H9 (cell line): ENCODE data around the gene COL4A1. TPM values are rescaled to one million over a fixed set of nuclear protein-coding genes. Genes with fewer than 3 reads are reported as not detected.

ENCODE experiments used
- DNase-seq: peaks from one replicate; pipeline ENCODE4 v3.0.0-alpha.2; 2017
- H2AFZ ChIP-seq: one replicate; pipeline ENCODE4 v1.6.1; 2013; ENCODE audit warnings: mild to moderate bottlenecking, low read length, control low read depth, moderate library complexity
- H2AK5ac ChIP-seq: 2 replicates; pipeline ENCODE4 v1.6.1; 2013; ENCODE audit warnings: low read length, control low read depth, mixed read lengths; ENCODE audit not compliant: insufficient read length
- H2BK120ac ChIP-seq: one replicate; pipeline ENCODE4 v1.6.1; 2013; ENCODE audit warnings: low read depth, mild to moderate bottlenecking, low read length, control low read depth, inconsistent platforms; ENCODE audit not compliant: poor library complexity, severe bottlenecking
- H2BK12ac ChIP-seq: 2 replicates; pipeline ENCODE4 v1.6.1; 2013; ENCODE audit warnings: low read length, control low read depth, mixed read lengths, low read depth; ENCODE audit not compliant: insufficient read length
- H2BK15ac ChIP-seq: 2 replicates; pipeline ENCODE4 v1.6.1; 2013; ENCODE audit warnings: low read depth, low read length, control low read depth
- H2BK20ac ChIP-seq: one replicate; pipeline ENCODE4 v1.6.1; 2013; ENCODE audit warnings: low read depth, mild to moderate bottlenecking, low read length, control low read depth, inconsistent platforms; ENCODE audit not compliant: poor library complexity, severe bottlenecking
- H2BK5ac ChIP-seq: 2 replicates; pipeline ENCODE4 v1.6.1; 2013; ENCODE audit warnings: low read length, control low read depth, mixed read lengths; ENCODE audit not compliant: insufficient read length
- H3K14ac ChIP-seq: 2 replicates; pipeline ENCODE4 v1.6.1; 2013; ENCODE audit warnings: low read length, control low read depth; ENCODE audit not compliant: insufficient read depth
- H3K18ac ChIP-seq: 2 replicates; pipeline ENCODE4 v1.6.1; 2013; ENCODE audit warnings: low read depth, mild to moderate bottlenecking, mixed read lengths, low read length, control low read depth; ENCODE audit not compliant: insufficient read length
- H3K23ac ChIP-seq: 2 replicates; pipeline ENCODE4 v1.6.1; 2013; ENCODE audit warnings: low read length, control low read depth, mixed read lengths, low read depth; ENCODE audit not compliant: insufficient read length
- H3K23me2 ChIP-seq: 2 replicates; pipeline ENCODE4 v1.6.1; 2013; ENCODE audit warnings: low read depth, mild to moderate bottlenecking, mixed read lengths, low read length, control low read depth; ENCODE audit not compliant: insufficient read length, poor library complexity, severe bottlenecking
- H3K27ac ChIP-seq: 2 replicates; pipeline ENCODE4 v1.5.1; 2013; ENCODE audit warnings: low read length, control low read depth, mixed read lengths, low read depth; ENCODE audit not compliant: insufficient read length
- H3K27me3 ChIP-seq: 2 replicates; pipeline ENCODE4 v1.6.1; 2013; ENCODE audit warnings: low read length, control low read depth, inconsistent platforms; ENCODE audit not compliant: insufficient read depth
- H3K4ac ChIP-seq: 2 replicates; pipeline ENCODE4 v1.6.1; 2013; ENCODE audit warnings: low read depth, mild to moderate bottlenecking, control low read depth, inconsistent platforms, low read length, moderate library complexity
- H3K4me1 ChIP-seq: 2 replicates; pipeline ENCODE4 v1.6.1; 2013; ENCODE audit warnings: low read length, control low read depth, inconsistent platforms; ENCODE audit not compliant: insufficient read depth
- H3K4me2 ChIP-seq: 2 replicates; pipeline ENCODE4 v1.6.1; 2013; ENCODE audit warnings: low read length, control low read depth, mixed read lengths; ENCODE audit not compliant: insufficient read length, insufficient read depth
- H3K56ac ChIP-seq: 2 replicates; pipeline ENCODE4 v1.6.1; 2013; ENCODE audit warnings: low read depth, mild to moderate bottlenecking, mixed read lengths, low read length, control low read depth; ENCODE audit not compliant: insufficient read length
- H3K79me1 ChIP-seq: 2 replicates; pipeline ENCODE4 v1.6.1; 2013; ENCODE audit warnings: low read depth, mild to moderate bottlenecking, moderate library complexity, low read length, control low read depth, inconsistent platforms; ENCODE audit not compliant: insufficient read depth, poor library complexity, severe bottlenecking
- H3K79me2 ChIP-seq: 2 replicates; pipeline ENCODE4 v1.6.1; 2013; ENCODE audit warnings: low read length, control low read depth, inconsistent platforms; ENCODE audit not compliant: insufficient read depth
- H3K9ac ChIP-seq: 2 replicates; pipeline ENCODE4 v1.6.1; 2013; ENCODE audit warnings: low read length, control low read depth, mixed read lengths; ENCODE audit not compliant: insufficient read length; ENCODE audit errors: extremely low read depth
- H3K9me3 ChIP-seq: one replicate; pipeline ENCODE4 v1.6.1; 2013; ENCODE audit warnings: low read depth, low read length, inconsistent platforms; ENCODE audit not compliant: control insufficient read depth
- H3T11ph ChIP-seq: one replicate; pipeline ENCODE4 v1.6.1; 2013; ENCODE audit warnings: mild to moderate bottlenecking, low read length, control low read depth, inconsistent platforms
- H4K20me1 ChIP-seq: one replicate; pipeline ENCODE4 v1.6.1; 2013; ENCODE audit not compliant: control insufficient read depth, insufficient read length, insufficient read depth
- H4K5ac ChIP-seq: 2 replicates; pipeline ENCODE4 v1.6.1; 2013; ENCODE audit warnings: low read depth, mild to moderate bottlenecking, mixed read lengths, low read length, control low read depth; ENCODE audit not compliant: insufficient read length
- H4K8ac ChIP-seq: replicated peaks from 2 replicates; pipeline ENCODE4 v1.6.1; 2013; ENCODE audit warnings: low read length, control low read depth, mixed read lengths, low read depth; ENCODE audit not compliant: insufficient read length
- H4K91ac ChIP-seq: 2 replicates; pipeline ENCODE4 v1.6.1; 2013; ENCODE audit warnings: low read depth, mild to moderate bottlenecking, moderate library complexity, mixed read lengths, low read length, control low read depth; ENCODE audit not compliant: insufficient read length
- H3K27ac Mint-ChIP-seq, 3 experiments: 2 replicates in 2 of 3; 3 replicates in 1 of 3; pipeline ENCODE4 v1.8.0; 2020 to 2021; ENCODE audit warnings: mixed read lengths in 3 of 3, mild to moderate bottlenecking in 1 of 3, moderate library complexity in 1 of 3
- H3K27me3 Mint-ChIP-seq: 2 replicates; pipeline ENCODE4 v1.8.0; 2021; ENCODE audit warnings: low read depth, mild to moderate bottlenecking, moderate library complexity, mixed read lengths
- H3K36me3 Mint-ChIP-seq, 3 experiments: 2 replicates in 2 of 3; 3 replicates in 1 of 3; pipeline ENCODE4 v1.8.0; 2020 to 2021; ENCODE audit warnings: low read depth in 3 of 3, mixed read lengths in 3 of 3; ENCODE audit not compliant: insufficient read depth in 1 of 3
- H3K4me1 Mint-ChIP-seq, 2 experiments: 2 replicates each; pipeline ENCODE4 v1.8.0; 2020; ENCODE audit warnings: mixed read lengths in 2 of 2
- H3K4me3 Mint-ChIP-seq, 2 experiments: 2 replicates in 1 of 2; 3 replicates in 1 of 2; pipeline ENCODE4 v1.8.0; 2020 to 2021; ENCODE audit warnings: mild to moderate bottlenecking in 2 of 2, mixed read lengths in 2 of 2, moderate library complexity in 1 of 2
- H3K9me3 Mint-ChIP-seq, 2 experiments: 2 replicates in 1 of 2; 3 replicates in 1 of 2; pipeline ENCODE4 v1.8.0; 2020; ENCODE audit warnings: mild to moderate bottlenecking in 2 of 2, mixed read lengths in 2 of 2, moderate library complexity in 1 of 2
- WGBS: extraction: QIAGEN DNeasy Blood & Tissue Kit; methylation state at CpG from one replicate; pipeline ENCODE4 v1.1.7; 2013; ENCODE audit warnings: missing lambda C conversion rate, low lambda C conversion rate, mixed read lengths; ENCODE audit not compliant: insufficient read length; ENCODE audit errors: extremely low coverage; 5-methylcytosine and 5-hydroxymethylcytosine counted together
- total RNA-seq: library from RNA; stranded (reverse); gene quantifications from 2 replicates; pipeline ENCODE4 v1.2.1, GENCODE V29; 2021
- TF ChIP-seq, protein P1 (sequence below): fragments of 200-600 bp; sonication (generic); conservative IDR thresholded peaks from 3 replicates; pipeline ENCODE4 v1.8.0; 2021; ENCODE audit warnings: antibody characterized with exemption, mild to moderate bottlenecking

COL4A1 gene
- total RNA-seq, 1 experiment from 2014 or later = 73.1 TPM

DNA sequence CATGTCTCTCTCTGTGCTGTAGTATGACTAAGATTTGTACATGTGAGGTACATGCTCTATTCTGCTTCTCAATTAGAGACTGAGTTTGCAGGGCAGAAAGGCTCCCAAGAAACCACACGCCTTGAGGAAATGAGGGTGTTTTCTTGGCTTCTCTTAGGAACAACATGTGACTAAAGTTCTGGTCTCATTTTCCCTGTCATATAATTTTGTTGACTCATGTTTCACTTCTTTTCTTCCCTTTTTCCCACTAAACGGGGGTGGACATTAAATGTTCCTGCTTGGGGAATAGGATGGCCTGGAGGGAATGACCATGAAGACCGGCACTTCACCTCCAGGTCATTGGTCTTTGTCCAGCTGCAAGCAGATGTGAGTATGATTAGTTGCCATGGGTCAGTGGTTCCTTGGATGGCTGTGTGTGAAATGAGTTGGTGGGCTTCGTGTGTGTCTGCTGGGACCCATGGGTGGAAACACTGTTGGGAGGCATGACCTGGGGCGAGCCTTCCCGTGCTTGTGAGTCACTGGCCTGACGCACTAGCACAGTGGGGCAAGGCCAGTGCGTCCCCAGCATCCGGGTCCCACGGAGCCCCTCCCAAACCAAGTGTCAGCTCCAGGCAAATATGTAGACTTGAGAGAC, 56.6 kb downstream of the COL4A1 start:
- no peak for DNase-seq
- H2BK12ac ChIP-seq = no peak overlapping the region
- H3K23ac ChIP-seq = no peak overlapping the region
- peak overlapping the region in 2 of 3 experiments; percentile 44 to 70; a peak in 1 of 7 replicates for H3K27ac Mint-ChIP-seq
- TF ChIP-seq, protein P1, sequence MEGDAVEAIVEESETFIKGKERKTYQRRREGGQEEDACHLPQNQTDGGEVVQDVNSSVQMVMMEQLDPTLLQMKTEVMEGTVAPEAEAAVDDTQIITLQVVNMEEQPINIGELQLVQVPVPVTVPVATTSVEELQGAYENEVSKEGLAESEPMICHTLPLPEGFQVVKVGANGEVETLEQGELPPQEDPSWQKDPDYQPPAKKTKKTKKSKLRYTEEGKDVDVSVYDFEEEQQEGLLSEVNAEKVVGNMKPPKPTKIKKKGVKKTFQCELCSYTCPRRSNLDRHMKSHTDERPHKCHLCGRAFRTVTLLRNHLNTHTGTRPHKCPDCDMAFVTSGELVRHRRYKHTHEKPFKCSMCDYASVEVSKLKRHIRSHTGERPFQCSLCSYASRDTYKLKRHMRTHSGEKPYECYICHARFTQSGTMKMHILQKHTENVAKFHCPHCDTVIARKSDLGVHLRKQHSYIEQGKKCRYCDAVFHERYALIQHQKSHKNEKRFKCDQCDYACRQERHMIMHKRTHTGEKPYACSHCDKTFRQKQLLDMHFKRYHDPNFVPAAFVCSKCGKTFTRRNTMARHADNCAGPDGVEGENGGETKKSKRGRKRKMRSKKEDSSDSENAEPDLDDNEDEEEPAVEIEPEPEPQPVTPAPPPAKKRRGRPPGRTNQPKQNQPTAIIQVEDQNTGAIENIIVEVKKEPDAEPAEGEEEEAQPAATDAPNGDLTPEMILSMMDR = no peak
- no peak overlapping the region for H3K56ac ChIP-seq
- H2BK120ac ChIP-seq = no peak overlapping the region
- no peak overlapping the region for H2BK15ac ChIP-seq
- H3K4ac ChIP-seq = no peak overlapping the region
- no peak overlapping the region for H3K27ac ChIP-seq
- no peak overlapping the region for H3K9ac ChIP-seq
- no peak overlapping the region for H2BK20ac ChIP-seq
- H3K23me2 ChIP-seq = no peaks in the 10 kb centered on the region
- no peak overlapping the region for H3K18ac ChIP-seq
- no peak overlapping the region for H4K91ac ChIP-seq
- H3K9me3 ChIP-seq = no peaks in the 10 kb centered on the region
- H2BK5ac ChIP-seq = no peak overlapping the region
- no peaks in the 10 kb centered on the region for H3K79me2 ChIP-seq
- no peaks in the 10 kb centered on the region for H3K27me3 Mint-ChIP-seq
- no peaks in the 10 kb centered on the region for H3K36me3 Mint-ChIP-seq
- H3K4me1 Mint-ChIP-seq = peaks cover 17 to 19% of the 10 kb centered on the region in 2 experiments
- H2AFZ ChIP-seq = no peak overlapping the region
- H3T11ph ChIP-seq = no peak overlapping the region
- H3K4me2 ChIP-seq = no peak overlapping the region
- H3K27me3 ChIP-seq = no peaks in the 10 kb centered on the region
- no peak overlapping the region for H2AK5ac ChIP-seq
- H3K9me3 Mint-ChIP-seq = no peaks in the 10 kb centered on the region
- no peak overlapping the region for H3K4me3 Mint-ChIP-seq
- H3K79me1 ChIP-seq = no peaks in the 10 kb centered on the region
- H4K8ac ChIP-seq = no peak overlapping the region
- peaks cover 2% of the 10 kb centered on the region for H3K4me1 ChIP-seq
- H4K20me1 ChIP-seq = no peaks in the 10 kb centered on the region
- WGBS = no CpG with 5 or more reads among the region's 10 CpGs
- H4K5ac ChIP-seq = no peak overlapping the region
- no peak overlapping the region for H3K14ac ChIP-seq
